Measurements from ENCODE around the gene CDC27.

DNA sequence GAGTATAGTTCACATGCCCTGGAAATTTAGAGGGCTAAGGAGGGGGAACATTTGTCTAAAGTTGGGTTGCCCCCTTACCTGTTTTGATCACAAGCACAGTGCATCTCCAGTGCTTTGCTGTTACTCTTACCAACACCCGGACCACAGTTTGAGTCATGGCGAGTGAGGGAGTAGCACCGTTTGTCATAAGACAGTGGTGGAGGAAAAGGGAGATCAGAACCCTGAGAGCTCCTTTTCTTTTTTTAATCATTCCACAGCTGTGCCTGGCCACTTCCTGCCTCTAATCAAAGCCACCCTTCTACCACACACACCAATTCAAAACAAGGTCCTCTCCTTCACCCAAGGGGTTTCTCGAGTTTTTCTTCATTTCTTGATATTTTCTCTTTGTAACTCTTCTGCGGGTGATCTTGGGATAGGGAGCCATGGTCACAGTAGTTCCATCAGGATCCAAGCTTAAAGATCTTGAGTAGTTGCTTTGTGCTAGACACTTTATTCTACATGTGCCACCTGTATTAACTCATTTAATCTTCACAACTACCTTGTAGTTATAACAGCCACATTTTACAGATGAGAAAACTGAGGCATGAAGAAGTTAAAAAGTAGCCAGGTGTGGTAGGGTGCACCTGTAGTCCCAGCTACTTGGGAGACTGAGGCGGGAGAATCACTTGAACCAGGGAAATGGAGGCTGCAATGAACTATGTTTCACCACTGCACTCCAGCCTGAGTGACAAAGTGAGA is 15.1 kb upstream of the CDC27 start:
- TF ChIP-seq, protein P1, sequence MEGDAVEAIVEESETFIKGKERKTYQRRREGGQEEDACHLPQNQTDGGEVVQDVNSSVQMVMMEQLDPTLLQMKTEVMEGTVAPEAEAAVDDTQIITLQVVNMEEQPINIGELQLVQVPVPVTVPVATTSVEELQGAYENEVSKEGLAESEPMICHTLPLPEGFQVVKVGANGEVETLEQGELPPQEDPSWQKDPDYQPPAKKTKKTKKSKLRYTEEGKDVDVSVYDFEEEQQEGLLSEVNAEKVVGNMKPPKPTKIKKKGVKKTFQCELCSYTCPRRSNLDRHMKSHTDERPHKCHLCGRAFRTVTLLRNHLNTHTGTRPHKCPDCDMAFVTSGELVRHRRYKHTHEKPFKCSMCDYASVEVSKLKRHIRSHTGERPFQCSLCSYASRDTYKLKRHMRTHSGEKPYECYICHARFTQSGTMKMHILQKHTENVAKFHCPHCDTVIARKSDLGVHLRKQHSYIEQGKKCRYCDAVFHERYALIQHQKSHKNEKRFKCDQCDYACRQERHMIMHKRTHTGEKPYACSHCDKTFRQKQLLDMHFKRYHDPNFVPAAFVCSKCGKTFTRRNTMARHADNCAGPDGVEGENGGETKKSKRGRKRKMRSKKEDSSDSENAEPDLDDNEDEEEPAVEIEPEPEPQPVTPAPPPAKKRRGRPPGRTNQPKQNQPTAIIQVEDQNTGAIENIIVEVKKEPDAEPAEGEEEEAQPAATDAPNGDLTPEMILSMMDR (IDR thresholded peaks at IDR 0.05): no peak
- TF ChIP-seq POLR2A (IDR thresholded peaks at IDR 0.05) (no peak), EP300 (IDR thresholded peaks at IDR 0.05) (no peak)
